HepG2 (cell line): Measurements from ENCODE around the gene SLC25A51. TPM values are rescaled to one million over a fixed set of nuclear protein-coding genes. Genes with fewer than 3 reads are reported as not detected.

Experiments used
- ATAC-seq: fragments of 200-7000 bp; cut with Tn5 transposase; 3 replicates; pipeline ENCODE4 v1.9.1; 2020; ENCODE audit warnings: mild to moderate bottlenecking, moderate library complexity
- BruUV-seq: library from RNA; stranded (reverse); fragments of 400-500 nt; replicated peaks from 2 replicates; lab custom pipeline; 2021; lab: Mats Ljungman, UMichigan
- CTCF ChIA-PET: fragments of 300-600 bp; formaldehyde crosslinking; extraction: SDS; loops from one replicate; lab custom pipeline; 2021; ENCODE audit warnings: low total read pairs, inconsistent platforms, low intra/inter-chr PET ratio; lab: Yijun Ruan, JAX
- POLR2A ChIA-PET: fragments of 350-600 bp; sonication (Branson Sonifier 250); formaldehyde crosslinking; loops from one replicate; lab custom pipeline; 2020; ENCODE audit warnings: antibody characterized with exemption, inconsistent platforms; lab: Yijun Ruan, JAX
- DNase-seq: peaks from one replicate; pipeline ENCODE4 v3.0.0-alpha.2; 2015; ENCODE audit warnings: low spot score
- FAIRE-seq: peaks from 3 replicates; lab custom pipeline; 2011; peaks lifted over from hg19 to GRCh38; lab: Jason Lieb, UNC
- H2AFZ ChIP-seq: one replicate; pipeline ENCODE4 v1.6.1; 2011; ENCODE audit warnings: low read length, inconsistent platforms
- H3K27ac ChIP-seq: fragments of 300-600 bp; 3 replicates; pipeline ENCODE4 v1.8.0; 2011; ENCODE audit warnings: mixed run types, mild to moderate bottlenecking, mixed read lengths, low read length, inconsistent platforms; ENCODE audit not compliant: insufficient read depth; ENCODE audit errors: extremely low read length
- H3K27me3 ChIP-seq, 2 experiments: fragments of 200-600 bp in 1 of 2; 2 replicates in 1 of 2; 3 replicates in 1 of 2; pipeline versions ENCODE4 v1.6.0 to v1.8.0; 2011; ENCODE audit warnings: low read length in 2 of 2, mild to moderate bottlenecking in 2 of 2, moderate library complexity in 2 of 2, inconsistent platforms in 1 of 2; ENCODE audit not compliant: insufficient read depth in 2 of 2, control insufficient read depth in 1 of 2
- H3K36me3 ChIP-seq, 2 experiments: fragments of 200-600 bp in 1 of 2; replicated peaks in 1 of 2; 2 replicates in 1 of 2; 3 replicates in 1 of 2; pipeline versions ENCODE4 v1.5.1 to v1.8.0; 2011; ENCODE audit warnings: low read length in 2 of 2, inconsistent platforms in 1 of 2; ENCODE audit not compliant: insufficient read depth in 2 of 2, control insufficient read depth in 1 of 2
- H3K4me1 ChIP-seq: 2 replicates; pipeline ENCODE4 v1.5.1; 2012; ENCODE audit warnings: low read length, inconsistent platforms; ENCODE audit not compliant: insufficient read depth
- H3K4me2 ChIP-seq: 2 replicates; pipeline ENCODE4 v1.6.0; 2011; ENCODE audit warnings: low read depth, low read length, inconsistent platforms
- H3K4me3 ChIP-seq, 3 experiments: fragments of 200-600 bp in 1 of 3; sonication (generic), shearing (Covaris generic) in 1 of 3; replicated peaks in 1 of 3; 2 replicates each; pipeline ENCODE4 v1.5.1; 2011 to 2016; ENCODE audit warnings: low read length in 3 of 3, inconsistent platforms in 2 of 3, low read depth in 2 of 3, mild to moderate bottlenecking in 2 of 3, control low read depth in 1 of 3, mixed read lengths in 1 of 3; ENCODE audit not compliant: insufficient read depth in 1 of 3
- H3K79me2 ChIP-seq: one replicate; pipeline ENCODE4 v1.6.1; 2011; ENCODE audit warnings: low read length, inconsistent platforms; ENCODE audit not compliant: insufficient read depth
- H3K9ac ChIP-seq: 2 replicates; pipeline ENCODE4 v1.6.0; 2011; ENCODE audit warnings: mild to moderate bottlenecking, low read depth, low read length, inconsistent platforms; ENCODE audit not compliant: insufficient read depth
- H3K9me3 ChIP-seq: 2 replicates; pipeline ENCODE4 v1.5.1; 2012; ENCODE audit warnings: mild to moderate bottlenecking, low read length
- H4K20me1 ChIP-seq: 2 replicates; pipeline ENCODE4 v1.6.0; 2011; ENCODE audit warnings: inconsistent platforms, mild to moderate bottlenecking, low read length, moderate library complexity; ENCODE audit not compliant: insufficient read depth
- CENPX ChIP-seq: sonication (generic); formaldehyde crosslinking; IDR thresholded peaks from 2 replicates; pipeline ENCODE4 v1.9.0; 2021; ENCODE audit warnings: mild to moderate bottlenecking, missing genetic modification reagents, moderate library complexity
- GATAD2A ChIP-seq: IDR thresholded peaks from 2 replicates; pipeline ENCODE4 v1.6.1; 2016
- GPN1 ChIP-seq: sonication (generic); formaldehyde crosslinking; IDR thresholded peaks from 2 replicates; pipeline ENCODE4 v1.5.1; 2020; ENCODE audit warnings: missing genetic modification reagents, borderline replicate concordance
- HINFP ChIP-seq: sonication (generic); formaldehyde crosslinking; IDR thresholded peaks from 2 replicates; pipeline ENCODE4 v1.4.0; 2020; ENCODE audit warnings: low read depth, mild to moderate bottlenecking, missing genetic modification reagents
- IRF2 ChIP-seq: IDR thresholded peaks from 2 replicates; pipeline ENCODE4 v1.6.1; 2018; ENCODE audit warnings: missing genetic modification reagents, missing compliant biosample characterization
- KDM2A ChIP-seq: sonication (generic); formaldehyde crosslinking; IDR thresholded peaks from 2 replicates; pipeline ENCODE4 v1.4.0; 2020; ENCODE audit warnings: low read depth, missing genetic modification reagents, borderline replicate concordance
- ZBTB14 ChIP-seq: sonication (generic); formaldehyde crosslinking; IDR thresholded peaks from 2 replicates; pipeline ENCODE4 v1.4.0; 2020; ENCODE audit warnings: missing genetic modification reagents
- ZC3H13 ChIP-seq: sonication (generic); formaldehyde crosslinking; IDR thresholded peaks from 2 replicates; pipeline ENCODE4 v1.8.1; 2023; ENCODE audit warnings: mild to moderate bottlenecking, missing genetic modification reagents, moderate library complexity
- ZFP82 ChIP-seq: sonication (generic); formaldehyde crosslinking; IDR thresholded peaks from 2 replicates; pipeline ENCODE4 v1.5.1; 2020; ENCODE audit warnings: mild to moderate bottlenecking, missing genetic modification reagents, borderline replicate concordance
- ZNF280D ChIP-seq: sonication (generic); formaldehyde crosslinking; IDR thresholded peaks from 2 replicates; pipeline ENCODE4 v1.5.1; 2020; ENCODE audit warnings: mild to moderate bottlenecking, missing genetic modification reagents
- ZSCAN21 ChIP-seq: sonication (generic); formaldehyde crosslinking; IDR thresholded peaks from 2 replicates; pipeline ENCODE4 v1.8.0; 2022; ENCODE audit warnings: mild to moderate bottlenecking, missing genetic modification reagents, moderate library complexity, borderline replicate concordance
- WGBS: methylation state at CpG from one replicate; pipeline ENCODE4 v1.1.6; 2017; ENCODE audit warnings: low lambda C conversion rate; 5-methylcytosine and 5-hydroxymethylcytosine counted together
- in situ Hi-C: cut with HindIII; loops from 2 replicates; pipeline ENCODE4 v1.10.0; 2017; ENCODE audit warnings: low pct_unique_long_range_greater_than_20kb; ENCODE audit not compliant: extremely low pct_ligation_motif_present
- intact Hi-C: fragments of 100-400 bp; cut with micrococcal nuclease; formaldehyde crosslinking; loops from one replicate; pipeline ENCODE4 v1.10.0; 2022; ENCODE audit not compliant: unreplicated experiment
- polyA plus RNA-seq, 8 experiments: library from polyadenylated mRNA; depleted of rRNA in 3 of 8; stranded (reverse) in 7 of 8; unstranded in 1 of 8; fragments of >200 nt; fragmentation: Illumina TruSeq in 4 of 8; extraction: Trizol in 4 of 8; gene quantifications; 2 replicates each; pipeline versions ENCODE4 v1.2.1 to v1.2.3, GENCODE V29; 2011 to 2016; ENCODE audit warnings: low read depth in 4 of 8, missing spikeins in 1 of 8, mixed read lengths in 1 of 8; ENCODE audit not compliant: insufficient read depth in 1 of 8
- total RNA-seq, 5 experiments: library from RNA; depleted of rRNA; stranded (reverse); fragments of >200 nt; fragmentation: Illumina TruSeq; extraction: Trizol; gene quantifications; 2 replicates each; pipeline ENCODE4 v1.2.3, GENCODE V29; 2016; ENCODE audit warnings: low read depth in 1 of 5
- TF ChIP-seq, protein P1 (sequence below): sonication (generic); formaldehyde crosslinking; IDR thresholded peaks from 2 replicates; pipeline ENCODE4 v1.4.0; 2020; ENCODE audit warnings: mild to moderate bottlenecking, missing genetic modification reagents

Gene SLC25A51
- total and polyA plus RNA-seq, 2 of the 13 experiments (the other 11 are each of a cell fraction or from before 2014, with no cell fraction given): 14.6 to 37.7 TPM

DNA sequence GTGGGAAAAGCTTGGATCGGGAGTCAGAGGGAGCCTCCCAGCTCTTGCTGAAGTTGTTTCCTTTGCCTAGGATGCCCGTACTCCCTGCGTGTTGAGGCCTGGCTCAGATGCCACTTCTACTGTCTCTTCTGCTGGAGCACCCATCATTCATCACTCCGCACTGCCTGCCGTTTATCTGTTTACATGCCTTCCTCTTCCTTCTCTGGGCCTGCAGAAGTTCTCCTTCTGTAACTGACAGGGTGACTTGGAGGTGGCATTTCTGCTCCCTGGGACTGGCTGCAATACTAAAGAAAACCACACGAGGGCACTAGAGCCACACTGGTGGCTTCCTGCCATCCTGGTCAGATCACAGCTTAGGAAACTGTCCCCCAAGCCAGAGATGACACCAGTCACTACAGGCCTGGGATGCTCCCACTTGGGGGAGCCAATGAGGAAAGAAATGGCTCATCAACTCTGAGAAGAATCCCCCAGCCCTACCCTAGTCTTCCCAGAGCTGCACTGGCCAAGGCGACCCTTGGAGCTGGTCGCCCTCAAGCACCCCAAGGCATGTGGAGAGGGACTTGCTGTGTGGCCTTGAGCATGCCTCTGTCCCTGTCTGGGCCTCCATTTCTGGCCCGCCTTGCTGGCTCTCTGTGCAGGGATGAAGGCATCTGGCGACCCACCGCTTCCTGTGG, 9.7 kb upstream of the SLC25A51 start (continued):
- TF ChIP-seq GATAD2A (CRISPR knock-in tag): peak; percentile 44; the same call in 1 of the 2 replicates
- no peak; the same call in 1 of the 2 replicates for TF ChIP-seq HINFP (CRISPR knock-in tag)
- no peak for TF ChIP-seq IRF2
- no peak for TF ChIP-seq ZNF280D (CRISPR knock-in tag)
- no peak for TF ChIP-seq ZSCAN21 (CRISPR knock-in tag)

DNA sequence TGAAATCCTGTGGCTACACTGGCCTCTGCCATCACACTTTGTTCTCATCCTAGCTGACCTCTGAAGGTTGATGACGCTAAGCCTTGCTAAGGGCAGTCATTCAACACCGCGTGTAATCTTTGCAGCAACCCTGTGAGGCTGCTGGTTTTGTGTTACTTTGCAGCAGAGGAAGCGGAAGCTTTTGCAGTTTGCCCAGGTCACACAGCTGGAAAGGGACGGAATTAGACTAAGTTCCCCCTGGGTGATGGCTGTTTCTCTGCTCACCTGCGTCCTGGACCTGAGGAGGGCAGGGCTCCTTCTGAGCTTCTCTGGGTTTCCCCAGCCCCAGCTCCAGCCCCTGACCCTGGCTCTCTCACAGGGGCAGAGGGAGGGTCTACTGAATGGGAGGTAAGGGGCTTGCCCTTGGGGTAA, 7.3 kb upstream of the SLC25A51 start:
- DNase-seq (no peak), ATAC-seq (no peak), FAIRE-seq (no peak)
- Histone ChIP-seq H3K27me3 (no peaks in the 10 kb centered on the region), H3K4me2 (no peak overlapping the region), H3K9me3 (no peaks in the 10 kb centered on the region), H4K20me1 (no peaks in the 10 kb centered on the region), H3K27ac (no peak overlapping the region), H3K4me1 (peaks cover 32% of the 10 kb centered on the region), H3K36me3 (no peaks in the 10 kb centered on the region), H2AFZ (no peak overlapping the region), H3K9ac (no peak overlapping the region), H3K4me3 (no peak overlapping the region), H3K79me2 (no peaks in the 10 kb centered on the region)
- BruUV-seq: no TSS peak
- intact Hi-C loops: loop anchor here (5.0 kb wide), 3 partner anchors 56 to 451 kb away; no protein-coding TSS in a partner anchor
- WGBS: 73% methylated on average over 6 of the region's 6 CpGs
- CTCF ChIA-PET: no interaction called here
- POLR2A ChIA-PET: interaction anchor here (0.8 kb wide), 1 partner anchor 137 kb away, joined by 3 read pairs; no protein-coding TSS in a partner anchor
- in situ Hi-C loops: loop anchor here (5.0 to 25.0 kb wide), 2 partner anchors 251 to 424 kb away; partner anchors contain the start of gene POLR1E
- TF ChIP-seq GPN1: no peak
- TF ChIP-seq GATAD2A (CRISPR knock-in tag): no peak
- TF ChIP-seq CENPX (CRISPR knock-in tag): no peak
- no peak for TF ChIP-seq ZBTB14 (CRISPR knock-in tag)
- TF ChIP-seq, protein P1, sequence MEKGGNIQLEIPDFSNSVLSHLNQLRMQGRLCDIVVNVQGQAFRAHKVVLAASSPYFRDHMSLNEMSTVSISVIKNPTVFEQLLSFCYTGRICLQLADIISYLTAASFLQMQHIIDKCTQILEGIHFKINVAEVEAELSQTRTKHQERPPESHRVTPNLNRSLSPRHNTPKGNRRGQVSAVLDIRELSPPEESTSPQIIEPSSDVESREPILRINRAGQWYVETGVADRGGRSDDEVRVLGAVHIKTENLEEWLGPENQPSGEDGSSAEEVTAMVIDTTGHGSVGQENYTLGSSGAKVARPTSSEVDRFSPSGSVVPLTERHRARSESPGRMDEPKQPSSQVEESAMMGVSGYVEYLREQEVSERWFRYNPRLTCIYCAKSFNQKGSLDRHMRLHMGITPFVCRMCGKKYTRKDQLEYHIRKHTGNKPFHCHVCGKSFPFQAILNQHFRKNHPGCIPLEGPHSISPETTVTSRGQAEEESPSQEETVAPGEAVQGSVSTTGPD (CRISPR knock-in tag): no peak
- 0 out of 2 replicates have a peak, but pooled peaks have one; percentile 31 for TF ChIP-seq ZC3H13 (CRISPR knock-in tag)
- TF ChIP-seq ZFP82 (CRISPR knock-in tag): no peak
- TF ChIP-seq KDM2A (CRISPR knock-in tag): no peak
